Measurements from ENCODE around the gene MMP25.

DNA sequence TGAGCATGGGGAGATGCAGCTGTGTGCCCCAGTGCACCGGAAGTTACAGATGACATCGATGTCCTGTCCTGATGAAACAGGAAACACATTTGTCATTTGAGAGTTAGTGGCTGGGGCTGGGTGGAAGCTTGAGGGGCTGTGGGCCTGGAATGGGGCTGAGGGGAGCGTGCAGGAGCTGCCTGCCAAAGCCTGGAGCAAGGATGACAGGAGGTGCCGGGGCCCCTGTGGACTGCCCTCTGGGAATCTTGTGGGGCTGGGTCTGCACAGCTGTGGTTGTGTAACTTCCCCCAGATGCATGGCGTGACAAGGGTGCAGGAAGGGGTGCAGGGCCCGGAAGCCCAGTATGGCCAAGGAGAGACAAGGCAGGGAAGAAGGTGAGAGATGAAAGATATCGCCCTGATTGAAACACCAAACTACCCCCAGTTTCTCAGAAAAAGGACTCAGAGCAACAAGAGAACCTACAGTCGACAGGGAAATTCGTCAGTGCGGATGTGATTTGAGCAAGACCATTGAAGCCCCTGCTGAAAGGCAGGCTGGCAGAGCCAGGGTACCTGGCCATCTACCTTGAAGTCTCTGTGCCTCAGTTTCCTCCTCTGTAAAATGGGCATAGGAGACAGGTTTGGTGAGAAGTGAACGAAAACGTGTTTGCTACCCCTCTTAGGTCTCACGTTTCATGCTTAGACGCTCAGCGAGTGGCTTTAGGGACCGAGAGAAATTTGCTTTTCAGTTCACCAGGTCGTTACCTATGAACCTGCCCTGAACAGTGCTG, 8.8 kb downstream of the MMP25 start:
- TF ChIP-seq, protein P1, sequence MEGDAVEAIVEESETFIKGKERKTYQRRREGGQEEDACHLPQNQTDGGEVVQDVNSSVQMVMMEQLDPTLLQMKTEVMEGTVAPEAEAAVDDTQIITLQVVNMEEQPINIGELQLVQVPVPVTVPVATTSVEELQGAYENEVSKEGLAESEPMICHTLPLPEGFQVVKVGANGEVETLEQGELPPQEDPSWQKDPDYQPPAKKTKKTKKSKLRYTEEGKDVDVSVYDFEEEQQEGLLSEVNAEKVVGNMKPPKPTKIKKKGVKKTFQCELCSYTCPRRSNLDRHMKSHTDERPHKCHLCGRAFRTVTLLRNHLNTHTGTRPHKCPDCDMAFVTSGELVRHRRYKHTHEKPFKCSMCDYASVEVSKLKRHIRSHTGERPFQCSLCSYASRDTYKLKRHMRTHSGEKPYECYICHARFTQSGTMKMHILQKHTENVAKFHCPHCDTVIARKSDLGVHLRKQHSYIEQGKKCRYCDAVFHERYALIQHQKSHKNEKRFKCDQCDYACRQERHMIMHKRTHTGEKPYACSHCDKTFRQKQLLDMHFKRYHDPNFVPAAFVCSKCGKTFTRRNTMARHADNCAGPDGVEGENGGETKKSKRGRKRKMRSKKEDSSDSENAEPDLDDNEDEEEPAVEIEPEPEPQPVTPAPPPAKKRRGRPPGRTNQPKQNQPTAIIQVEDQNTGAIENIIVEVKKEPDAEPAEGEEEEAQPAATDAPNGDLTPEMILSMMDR (IDR thresholded peaks at IDR 0.05) = no peak
- TF ChIP-seq ZFX (IDR thresholded peaks at IDR 0.05; ENCODE audit: borderline replicate concordance) = no peak

Data from 22Rv1 (cell line).